GM18511 (cell line): ENCODE results near the gene SLC17A2.
A peak's percentile ranks its signal among the peaks of the same experiment; 100 is the strongest.

ENCODE experiments used
- ATAC-seq: cut with Tn5 transposase; IDR thresholded peaks from one replicate; pipeline ENCODE4 v1.9.1; 2021; ENCODE audit warnings: mild to moderate bottlenecking, moderate library complexity; ENCODE audit not compliant: unreplicated experiment

SLC17A2 gene

GRCh38 chr6:25888626-25889025 is 41.9 kb downstream of the SLC17A2 start:
- no peak for ATAC-seq

DNA sequence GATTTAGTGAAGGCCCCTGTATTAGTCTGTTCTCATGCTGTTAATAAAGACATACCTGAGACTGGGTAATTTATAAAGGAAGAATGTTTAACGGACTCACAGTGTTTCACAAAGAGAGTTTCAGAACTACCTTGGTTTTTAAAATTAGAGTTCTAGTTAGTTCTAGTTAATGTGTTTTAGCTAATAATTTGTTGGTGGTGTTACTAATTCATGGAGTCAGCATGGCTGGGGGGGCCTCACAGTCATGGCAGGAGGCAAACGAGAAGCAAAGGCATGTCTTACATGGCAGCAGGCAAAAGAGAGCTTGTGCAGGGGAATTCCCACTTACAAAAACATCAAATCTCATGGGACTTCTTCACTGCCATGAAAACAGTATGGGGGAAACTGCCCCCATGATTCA is 44.4 kb downstream of the SLC17A2 start:
- ATAC-seq, result no peak

GRCh38 chr6:25883991-25884390 is 46.5 kb downstream of the SLC17A2 start:
- ATAC-seq, result no peak

- ATAC-seq, result no peak
These were observed 47.0 kb downstream of the SLC17A2 start for GRCh38 chr6:25883536-25883935.

GRCh38 chr6:25882051-25882496 is 48.4 kb downstream of the SLC17A2 start:
- ATAC-seq, result peak; percentile 64

DNA sequence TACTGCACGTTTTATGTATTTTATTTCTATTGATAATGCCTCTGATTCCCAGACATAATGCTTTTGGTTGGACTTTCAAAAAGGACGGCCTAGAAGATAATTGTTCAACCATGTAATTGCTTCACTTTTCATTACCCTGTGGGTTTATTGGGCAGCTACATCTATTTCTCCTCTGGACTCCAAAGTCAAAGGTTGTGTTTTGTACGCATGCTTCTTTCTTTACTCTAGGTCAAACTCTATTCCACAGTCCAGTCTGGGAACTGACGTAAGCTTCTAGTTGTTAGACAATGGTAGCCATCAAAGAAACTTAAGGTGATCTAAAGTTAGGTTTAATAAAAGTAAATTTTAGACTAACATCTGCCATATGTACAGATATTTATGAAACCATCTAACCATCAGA is 49.9 kb downstream of the SLC17A2 start:
- ATAC-seq, result no peak

DNA sequence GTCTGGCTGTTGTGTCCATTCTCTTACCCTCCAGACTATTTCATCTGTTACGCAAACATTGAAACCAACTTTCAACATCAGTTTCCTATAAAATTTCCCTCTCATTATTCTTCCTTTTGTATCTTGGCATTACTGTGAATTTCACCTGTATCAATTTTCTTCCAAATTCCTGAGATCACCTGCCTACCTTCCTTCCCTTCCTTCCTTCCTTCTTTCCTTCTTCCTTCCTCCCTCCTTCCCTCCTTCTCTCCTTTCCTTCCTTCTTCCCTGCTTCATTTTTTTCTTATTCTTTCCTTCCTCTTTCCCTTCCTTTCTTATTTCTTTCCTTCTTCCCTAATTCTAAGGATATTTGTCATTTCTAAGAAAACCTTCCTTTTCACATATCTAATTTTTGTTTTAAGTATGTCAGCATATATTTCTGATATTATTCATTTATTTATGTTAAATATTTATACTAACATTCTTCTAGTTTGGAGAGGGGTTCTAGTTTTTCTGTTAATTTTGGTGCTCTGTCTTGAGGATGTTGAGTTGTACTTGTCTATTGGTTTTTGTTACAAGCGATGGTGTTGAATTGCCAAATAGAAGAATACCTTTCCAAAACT is 51.7 kb downstream of the SLC17A2 start:
- ATAC-seq, result no peak

DNA sequence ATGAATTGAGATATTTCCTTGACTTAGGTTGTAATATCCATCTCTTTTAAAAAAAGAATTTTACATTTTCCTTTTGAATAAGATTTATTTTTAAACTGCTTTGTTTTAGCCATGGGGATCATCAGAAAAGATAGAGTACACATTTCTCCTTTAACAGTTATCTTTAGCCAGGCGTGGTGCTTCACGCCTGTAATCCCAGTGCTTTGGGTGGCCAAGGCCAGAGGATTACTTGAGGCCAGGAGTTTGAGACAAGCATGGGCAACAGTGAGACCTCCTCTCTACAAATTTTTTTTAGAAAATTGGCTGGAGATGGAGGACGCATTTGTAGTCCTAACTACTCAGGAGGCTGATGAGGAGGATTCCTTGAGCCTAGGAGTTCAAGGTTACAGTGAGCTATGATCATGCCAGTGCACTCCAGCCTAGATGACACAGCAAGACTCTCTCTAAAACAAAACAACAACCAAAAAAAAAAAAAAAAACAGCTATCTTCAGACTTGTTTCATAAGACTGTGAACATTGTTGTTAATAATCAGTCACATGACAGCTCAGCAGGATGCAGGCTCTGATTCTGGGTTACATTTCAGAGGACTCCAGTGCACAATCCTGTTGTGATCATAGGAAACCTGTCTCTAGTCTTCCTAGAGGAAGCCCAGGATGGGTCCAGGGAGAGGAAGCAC is 54.4 kb downstream of the SLC17A2 start:
- no peak for ATAC-seq

- no peak for ATAC-seq
These were observed 55.0 kb downstream of the SLC17A2 start for GRCh38 chr6:25875563-25875905.

GRCh38 chr6:25874822-25875562 is 55.5 kb downstream of the SLC17A2 start:
- no peak for ATAC-seq

DNA sequence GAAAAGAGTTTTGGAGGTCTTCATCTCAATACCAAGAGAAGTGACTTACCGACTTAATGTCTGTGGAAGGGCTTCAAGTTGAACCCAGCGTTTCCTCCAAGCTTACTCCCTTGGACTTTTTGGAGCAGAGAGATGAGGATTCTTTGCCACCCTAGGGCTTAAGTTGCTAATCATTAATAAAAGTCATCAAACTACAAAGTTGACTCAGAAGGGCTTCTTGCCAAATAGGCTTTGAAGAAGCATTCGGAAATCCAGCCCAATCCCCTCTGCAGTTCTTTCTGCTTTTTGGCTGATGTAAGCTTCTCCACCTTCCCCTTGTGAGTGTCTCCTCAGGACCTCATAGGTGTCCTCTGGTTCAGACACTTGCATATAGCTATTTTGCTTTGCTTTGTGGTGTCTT is 56.4 kb downstream of the SLC17A2 start, which contains the start of gene SLC17A3:
Gene SLC17A3 (minus strand): TSS at position 126 of the 400 bp plus-strand sequence. CDS start 5,856 bp downstream, outside the sequence.
- ATAC-seq, result no peak

- ATAC-seq, result no peak
These were observed 57.7 kb downstream of the SLC17A2 start for GRCh38 chr6:25872814-25873213.

DNA sequence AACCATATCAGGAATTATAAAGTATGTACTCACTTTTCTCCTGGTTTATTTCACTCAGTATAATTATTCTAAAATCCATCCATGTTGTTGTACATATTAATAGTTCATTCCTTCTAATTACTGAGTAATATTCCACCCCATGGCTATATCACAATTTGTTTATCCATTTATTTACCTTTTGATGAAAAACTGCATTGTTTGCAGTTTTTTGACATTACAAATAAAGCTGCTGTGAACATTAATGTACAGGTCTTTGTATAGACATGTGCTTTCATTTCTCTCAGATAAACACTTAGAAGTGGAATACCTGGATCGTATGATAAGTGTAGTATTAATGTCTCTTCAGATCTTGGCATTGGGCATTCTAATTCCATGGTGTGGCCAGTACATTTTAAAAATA is 60.7 kb downstream of the SLC17A2 start:
- no peak for ATAC-seq

DNA sequence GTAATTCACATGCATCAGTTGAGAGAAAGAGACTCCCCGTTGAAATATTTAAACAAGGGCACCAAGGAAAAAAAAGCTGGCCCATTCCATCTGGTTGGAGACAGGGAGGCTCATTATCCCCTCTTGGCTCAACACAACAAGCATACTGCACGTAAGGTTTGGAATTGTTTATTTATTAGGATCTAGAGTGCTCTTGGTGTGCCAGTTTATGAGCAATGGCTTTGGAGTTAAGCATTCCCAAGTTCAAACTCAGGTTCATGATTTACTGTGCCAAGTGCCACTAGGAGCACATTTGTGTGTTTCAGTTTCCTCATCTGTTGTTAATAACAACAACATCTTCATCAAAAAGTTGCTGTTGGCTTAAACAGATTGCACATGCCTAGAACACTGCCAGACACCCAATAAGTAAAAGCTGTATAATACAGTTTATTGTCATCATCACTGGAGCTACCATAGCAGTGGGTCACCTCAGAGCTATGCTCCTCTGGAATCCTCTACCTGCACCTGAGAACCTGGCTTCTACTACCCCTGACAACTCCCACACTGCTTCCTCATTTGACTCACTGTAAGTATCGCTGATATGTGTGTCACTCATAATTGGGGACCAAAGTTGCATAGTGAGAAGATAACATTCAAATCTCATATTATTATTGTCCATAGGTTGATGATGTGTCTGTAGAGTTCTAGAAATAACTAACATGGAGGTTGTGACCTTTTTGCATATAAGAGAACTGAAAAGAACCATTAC is 61.9 kb downstream of the SLC17A2 start:
- no peak for ATAC-seq

- ATAC-seq, result no peak
These were observed 64.5 kb downstream of the SLC17A2 start for GRCh38 chr6:25866011-25866410.

- no peak for ATAC-seq
These were observed 67.1 kb downstream of the SLC17A2 start for GRCh38 chr6:25863360-25863759.
